HL-60/S4 treated with phorbol 12-myristate 13-acetate at 8.2 ng/mL for 4 days and 3 days (cell line): ENCODE data around the gene PIK3CD.

Source experiments
- in situ Hi-C: fragments of 300-500 bp; cut with MboI; formaldehyde crosslinking; loops from 2 replicates; pipeline ENCODE4 v1.15.0; 2022; ENCODE audit warnings: low sequenced_read_pairs

Gene PIK3CD

DNA sequence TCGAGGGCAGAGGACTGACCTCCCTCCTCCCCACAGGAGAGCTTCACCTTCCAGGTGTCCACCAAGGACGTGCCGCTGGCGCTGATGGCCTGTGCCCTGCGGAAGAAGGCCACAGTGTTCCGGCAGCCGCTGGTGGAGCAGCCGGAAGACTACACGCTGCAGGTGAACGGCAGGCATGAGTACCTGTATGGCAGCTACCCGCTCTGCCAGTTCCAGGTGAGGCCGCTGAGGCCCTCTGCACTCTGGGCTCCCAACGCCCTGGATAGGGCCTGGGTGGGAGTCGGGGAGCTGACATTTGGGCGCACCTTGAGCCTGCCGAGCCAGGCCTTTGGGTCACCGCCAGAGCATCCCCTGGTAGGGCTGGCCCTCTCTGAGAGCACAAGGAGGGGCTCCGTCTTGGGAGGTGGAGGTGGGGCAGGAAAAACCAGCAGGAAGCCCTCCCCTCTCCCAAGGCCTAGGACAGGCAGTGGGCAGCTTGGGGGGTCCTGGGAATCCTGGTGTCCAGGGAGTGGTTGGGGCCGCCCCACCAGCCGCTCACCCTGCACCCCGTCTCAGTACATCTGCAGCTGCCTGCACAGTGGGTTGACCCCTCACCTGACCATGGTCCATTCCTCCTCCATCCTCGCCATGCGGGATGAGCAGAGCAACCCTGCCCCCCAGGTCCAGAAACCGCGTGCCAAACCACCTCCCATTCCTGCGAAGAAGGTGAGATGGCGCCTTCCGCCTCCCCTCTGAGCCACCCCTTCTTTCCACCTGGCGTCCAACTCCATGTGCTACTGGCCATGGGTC lies 65.1 kb downstream of the PIK3CD start:
- in situ Hi-C loops: no loop called here

GRCh38 chr1:9717193-9718005 lies 65.9 kb downstream of the PIK3CD start:
- in situ Hi-C loops: no loop called here

DNA sequence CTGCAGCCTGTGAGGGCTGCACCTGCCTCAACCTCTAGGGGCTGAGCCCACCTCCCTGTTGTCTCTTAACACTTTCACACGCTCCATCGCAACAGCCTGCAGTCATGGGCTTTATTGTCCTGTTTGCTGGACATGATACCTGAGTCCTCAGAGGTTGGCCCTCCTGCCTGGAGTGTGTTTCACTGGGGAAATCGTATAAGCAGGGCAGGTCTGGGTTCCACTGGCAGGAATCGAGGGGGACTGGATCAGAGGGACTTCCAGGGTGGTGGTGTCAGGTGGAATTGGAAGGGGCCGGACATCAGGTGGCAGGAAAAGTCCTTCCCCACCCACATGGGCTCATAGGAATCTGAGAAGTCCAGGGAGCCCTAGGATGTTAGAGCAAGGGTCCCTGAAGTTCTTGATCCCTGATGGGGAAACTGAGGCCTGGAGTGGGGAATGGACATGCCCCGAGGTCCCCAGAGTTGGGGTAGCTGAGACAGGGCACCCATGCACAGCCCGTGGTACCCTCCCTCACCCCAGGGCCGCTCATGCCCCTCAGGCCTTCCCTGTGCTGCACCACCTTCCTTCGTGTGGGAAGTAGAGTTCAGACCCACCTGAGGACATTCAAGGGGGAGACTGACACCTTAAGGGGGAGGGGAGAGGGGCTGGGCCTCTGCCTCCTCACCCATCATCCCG lies 66.6 kb downstream of the PIK3CD start:
- in situ Hi-C loops: no loop called here

DNA sequence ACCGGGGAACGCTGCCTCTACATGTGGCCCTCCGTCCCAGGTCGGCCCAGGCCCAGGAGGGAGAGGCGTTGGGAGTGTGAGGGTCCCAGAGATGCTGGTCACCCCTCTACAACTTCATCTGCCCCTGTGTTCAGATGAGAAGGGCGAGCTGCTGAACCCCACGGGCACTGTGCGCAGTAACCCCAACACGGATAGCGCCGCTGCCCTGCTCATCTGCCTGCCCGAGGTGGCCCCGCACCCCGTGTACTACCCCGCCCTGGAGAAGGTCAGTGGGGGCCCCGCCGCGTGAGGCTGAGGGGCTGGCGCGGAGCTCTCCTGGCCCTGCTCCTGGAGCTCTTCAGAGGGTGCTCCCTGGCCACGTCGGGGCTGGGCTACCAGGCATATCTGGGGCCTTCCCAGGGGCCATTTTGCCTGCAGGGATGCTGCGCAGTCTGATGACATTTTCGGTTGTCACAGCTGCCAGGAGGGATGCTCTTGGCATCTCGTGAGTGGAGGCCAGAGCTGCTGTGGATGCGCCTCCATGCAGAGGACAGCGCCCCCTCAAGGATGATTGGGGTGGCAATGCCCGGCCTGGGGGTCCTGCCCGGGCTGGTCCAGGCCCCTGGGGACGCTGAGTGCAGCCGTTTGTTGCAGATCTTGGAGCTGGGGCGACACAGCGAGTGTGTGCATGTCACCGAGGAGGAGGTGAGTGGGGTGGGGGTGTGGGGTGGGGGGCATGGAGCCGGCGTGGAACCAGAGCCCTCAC lies 68.6 kb downstream of the PIK3CD start:
- in situ Hi-C loops: no loop called here

DNA sequence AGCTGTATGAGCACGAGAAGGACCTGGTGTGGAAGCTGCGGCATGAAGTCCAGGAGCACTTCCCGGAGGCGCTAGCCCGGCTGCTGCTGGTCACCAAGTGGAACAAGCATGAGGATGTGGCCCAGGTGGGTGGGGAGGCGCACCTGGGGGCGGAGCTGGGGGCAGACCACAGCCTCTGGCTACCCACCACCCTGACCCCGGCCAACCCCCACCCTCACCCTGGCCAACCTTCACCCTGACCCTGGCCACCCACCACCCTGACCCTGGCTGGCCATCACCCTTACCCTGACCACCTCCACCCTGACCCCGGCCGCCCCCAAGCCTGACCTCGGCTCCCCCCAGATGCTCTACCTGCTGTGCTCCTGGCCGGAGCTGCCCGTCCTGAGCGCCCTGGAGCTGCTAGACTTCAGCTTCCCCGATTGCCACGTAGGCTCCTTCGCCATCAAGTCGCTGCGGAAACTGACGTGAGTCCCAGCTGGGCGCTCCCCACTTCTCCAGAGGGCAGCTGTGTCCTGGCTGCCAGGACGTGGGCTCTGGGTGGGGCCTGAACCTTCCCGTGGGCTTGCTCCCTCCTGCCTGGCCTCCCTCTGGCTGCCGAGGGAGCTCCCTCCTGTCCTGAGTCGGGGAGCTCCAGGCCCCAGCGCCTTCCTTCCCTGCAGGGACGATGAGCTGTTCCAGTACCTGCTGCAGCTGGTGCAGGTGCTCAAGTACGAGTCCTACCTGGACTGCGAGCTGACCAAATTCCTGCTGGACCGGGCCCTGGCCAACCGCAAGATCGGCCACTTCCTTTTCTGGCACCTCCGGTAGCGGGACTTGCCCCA lies 69.5 kb downstream of the PIK3CD start:
- in situ Hi-C loops: no loop called here

- in situ Hi-C loops: no loop called here
Observed at GRCh38 chr1:9721606-9722377, 70.3 kb downstream of the PIK3CD start.

DNA sequence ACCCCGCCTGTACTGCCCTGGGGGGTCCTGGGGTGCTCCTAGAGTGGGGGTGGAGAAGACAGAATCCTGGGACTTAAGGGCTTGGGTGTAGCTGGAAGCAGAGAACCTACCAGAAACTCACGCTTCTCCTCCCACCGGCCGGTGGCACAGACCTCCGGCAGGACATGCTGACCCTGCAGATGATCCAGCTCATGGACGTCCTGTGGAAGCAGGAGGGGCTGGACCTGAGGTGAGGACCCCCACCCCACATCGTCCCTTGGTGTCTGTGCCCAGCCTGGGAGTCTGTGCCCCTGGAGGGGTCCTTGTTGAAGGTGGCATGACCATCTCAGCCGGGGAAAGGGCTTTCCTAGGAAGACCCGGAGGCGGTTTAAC lies 70.8 kb downstream of the PIK3CD start:
- in situ Hi-C loops: no loop called here

- in situ Hi-C loops: no loop called here
Observed at GRCh38 chr1:9723068-9723805, 71.7 kb downstream of the PIK3CD start.

GRCh38 chr1:9723926-9724325 lies 72.4 kb downstream of the PIK3CD start:
- in situ Hi-C loops: no loop called here

- in situ Hi-C loops: no loop called here
Observed at GRCh38 chr1:9724706-9725476, 73.4 kb downstream of the PIK3CD start.

DNA sequence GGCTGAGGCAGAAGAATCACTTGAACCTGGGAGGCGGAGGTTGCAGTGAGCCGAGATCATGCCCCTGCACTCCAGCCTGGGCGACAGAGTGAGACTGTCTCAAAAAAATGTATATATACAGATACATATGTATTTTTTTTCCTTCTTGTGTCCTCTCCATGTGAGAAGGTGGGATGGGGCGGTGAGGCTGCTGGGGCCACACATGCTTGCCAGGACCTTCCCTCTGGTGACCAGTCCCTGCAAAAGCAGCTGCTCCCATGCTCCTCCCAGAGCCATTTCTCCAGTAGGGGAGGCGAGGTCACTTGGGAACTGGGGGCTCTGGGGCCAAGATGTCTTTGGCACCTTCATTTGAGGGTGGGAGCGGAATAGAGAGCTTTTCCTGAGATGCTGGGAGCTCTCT lies 74.9 kb downstream of the PIK3CD start:
- in situ Hi-C loops: no loop called here

GRCh38 chr1:9726905-9727595 lies 75.5 kb downstream of the PIK3CD start:
- in situ Hi-C loops: no loop called here

DNA sequence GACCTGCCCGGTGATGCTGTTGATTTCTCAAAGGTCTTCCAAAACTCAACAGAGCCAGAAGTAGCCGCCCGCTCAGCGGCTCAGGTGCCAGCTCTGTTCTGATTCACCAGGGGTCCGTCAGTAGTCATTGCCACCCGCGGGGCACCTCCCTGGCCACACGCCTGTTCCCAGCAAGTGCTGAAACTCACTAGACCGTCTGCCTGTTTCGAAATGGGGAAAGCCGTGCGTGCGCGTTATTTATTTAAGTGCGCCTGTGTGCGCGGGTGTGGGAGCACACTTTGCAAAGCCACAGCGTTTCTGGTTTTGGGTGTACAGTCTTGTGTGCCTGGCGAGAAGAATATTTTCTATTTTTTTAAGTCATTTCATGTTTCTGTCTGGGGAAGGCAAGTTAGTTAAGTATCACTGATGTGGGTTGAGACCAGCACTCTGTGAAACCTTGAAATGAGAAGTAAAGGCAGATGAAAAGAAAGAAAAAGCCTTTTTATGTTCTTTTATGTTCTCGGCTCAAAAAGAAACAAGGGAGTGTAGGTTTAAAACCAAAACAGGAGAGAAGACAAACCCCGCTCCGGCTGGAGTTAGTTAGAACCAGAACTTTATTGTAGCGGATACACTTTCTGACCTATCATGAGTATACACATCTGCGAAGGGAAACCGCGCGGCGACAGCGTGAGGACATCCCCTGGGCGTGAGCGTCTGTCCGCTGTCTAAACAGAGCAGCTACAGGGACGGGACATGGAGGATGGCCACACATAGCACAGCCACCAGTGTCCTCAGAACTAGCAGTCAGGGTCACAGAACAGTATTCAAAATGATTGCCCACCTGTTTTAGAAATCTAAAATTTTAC lies 77.1 kb downstream of the PIK3CD start:
- in situ Hi-C loops: no loop called here

GRCh38 chr1:9729523-9729922 lies 78.0 kb downstream of the PIK3CD start:
- in situ Hi-C loops: no loop called here

DNA sequence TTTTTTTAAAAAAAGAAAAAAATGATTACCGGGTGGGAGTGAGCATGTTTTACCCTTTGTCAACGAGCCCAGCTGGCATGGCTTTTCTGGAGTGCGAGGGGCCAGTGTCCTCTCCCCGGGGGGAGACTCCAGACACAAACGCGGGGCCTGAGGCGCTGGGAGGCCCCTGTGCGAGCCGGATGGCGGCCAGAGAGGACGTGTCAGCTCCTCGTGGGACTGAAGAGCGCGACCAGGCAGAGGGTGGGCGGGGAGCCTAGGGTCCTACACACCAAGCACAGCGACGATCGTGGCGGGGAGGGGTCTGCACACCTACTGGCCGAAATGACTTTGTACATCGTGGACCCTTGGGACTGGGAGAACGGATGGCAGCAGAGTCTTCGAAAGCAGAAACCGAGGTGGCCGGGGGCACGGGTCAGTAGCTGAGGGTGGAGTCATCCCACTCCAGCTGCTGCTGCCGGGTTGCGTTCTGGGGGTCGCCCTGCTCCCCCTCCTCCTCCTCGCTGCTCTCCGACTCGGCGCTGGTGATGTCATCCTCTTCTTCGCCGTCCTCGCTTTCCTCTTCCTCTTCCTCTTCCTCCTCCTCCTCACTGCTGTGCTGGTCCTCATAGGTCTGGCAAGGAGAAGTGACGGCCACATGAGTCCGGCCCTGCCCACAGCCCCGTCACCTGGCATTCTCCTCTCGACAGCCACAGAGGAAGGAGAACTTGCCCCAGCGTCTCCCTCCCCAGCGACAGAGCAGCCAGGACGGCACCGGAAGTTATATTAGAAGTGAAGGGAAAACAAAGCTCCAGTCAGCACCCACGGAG lies 78.8 kb downstream of the PIK3CD start:
- in situ Hi-C loops: no loop called here

DNA sequence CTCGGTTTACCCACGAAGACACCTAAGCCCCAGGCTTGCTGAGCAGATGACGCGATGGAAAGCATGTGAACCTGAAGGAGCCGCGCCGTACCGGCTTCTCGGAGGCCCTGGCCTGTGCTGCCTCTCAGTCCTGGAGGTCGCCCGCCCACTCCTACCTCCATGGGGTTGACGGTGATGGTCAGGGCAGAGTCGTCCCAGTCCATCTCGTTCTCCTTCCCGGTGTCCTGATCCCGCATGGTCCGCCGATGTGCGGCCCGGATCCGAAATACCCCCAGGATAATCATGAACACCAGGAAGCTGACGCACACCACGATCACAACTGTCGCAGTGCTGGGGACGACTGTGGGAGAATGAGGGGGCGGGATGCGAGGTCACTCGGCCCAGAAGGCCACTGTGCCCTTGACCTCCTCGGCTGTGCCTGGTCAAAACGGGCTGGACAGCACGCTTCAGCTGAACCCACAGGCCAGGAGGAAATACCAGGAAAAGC lies 79.6 kb downstream of the PIK3CD start:
- in situ Hi-C loops: no loop called here
